OCI-LY3 (cell line): Measurements from ENCODE around the gene LIN7C.

Experiments
- H2AFZ ChIP-seq: fragments of 200-600, 300-600 bp; shearing (Covaris generic); 2 replicates; pipeline ENCODE4 v1.6.0; 2014; ENCODE audit warnings: antibody characterized with exemption, low read depth, low read length
- H3K27ac ChIP-seq: fragments of 200-600, 300-600 bp; sonication (generic); 2 replicates; pipeline ENCODE4 v1.5.1; 2014; ENCODE audit warnings: mild to moderate bottlenecking, low read length, moderate library complexity, mixed read lengths
- H3K27me3 ChIP-seq: fragments of 200-600, 300-600 bp; sonication (generic); 2 replicates; pipeline ENCODE4 v1.6.1; 2014; ENCODE audit warnings: low read depth, low read length, mixed read lengths
- H3K36me3 ChIP-seq: fragments of 200-600, 300-600 bp; sonication (generic); replicated peaks from 2 replicates; pipeline ENCODE3; 2014; ENCODE audit warnings: low read depth, low read length, mixed read lengths
- H3K4me1 ChIP-seq: fragments of 300-600, 200-600 bp; sonication (generic); 2 replicates; pipeline ENCODE4 v1.6.1; 2014; ENCODE audit warnings: low read length, mixed read lengths
- H3K4me2 ChIP-seq: fragments of 200-600, 300-600 bp; sonication (generic); 2 replicates; pipeline ENCODE4 v1.6.1; 2014; ENCODE audit warnings: low read length, mixed read lengths
- H3K4me3 ChIP-seq: fragments of 300-600, 200-600 bp; sonication (generic); 2 replicates; pipeline ENCODE4 v1.5.1; 2014; ENCODE audit warnings: antibody characterized with exemption, mild to moderate bottlenecking, low read length, moderate library complexity
- H3K79me2 ChIP-seq: fragments of 300-600, 200-600 bp; shearing (Covaris generic); 2 replicates; pipeline ENCODE4 v1.6.1; 2014; ENCODE audit warnings: mild to moderate bottlenecking, low read length, mixed read lengths
- H3K9ac ChIP-seq: fragments of 300-600, 200-600 bp; shearing (Covaris generic); 2 replicates; pipeline ENCODE4 v1.6.0; 2014; ENCODE audit warnings: mild to moderate bottlenecking, low read length, moderate library complexity
- H3K9me3 ChIP-seq: fragments of 200-600, 300-600 bp; shearing (Covaris generic); 2 replicates; pipeline ENCODE4 v1.6.1; 2014; ENCODE audit warnings: low read length, mixed read lengths; ENCODE audit not compliant: insufficient read depth
- H4K20me1 ChIP-seq: fragments of 200-600, 300-600 bp; sonication (generic); 2 replicates; pipeline ENCODE4 v1.6.1; 2016; ENCODE audit warnings: low read length, mixed read lengths; ENCODE audit not compliant: insufficient read depth
- CTCF ChIP-seq: fragments of 200-600, 300-600 bp; sonication (generic); IDR thresholded peaks from 2 replicates; pipeline ENCODE4 v1.5.1; 2014; ENCODE audit warnings: antibody characterized with exemption, low read length, low read depth
- EZH2phosphoT487 ChIP-seq: fragments of 200-600 bp; shearing (Covaris generic); IDR thresholded peaks from 2 replicates; pipeline ENCODE4 v1.6.1; 2018; ENCODE audit warnings: antibody characterized with exemption, mixed run types, low read depth

The LIN7C gene

DNA sequence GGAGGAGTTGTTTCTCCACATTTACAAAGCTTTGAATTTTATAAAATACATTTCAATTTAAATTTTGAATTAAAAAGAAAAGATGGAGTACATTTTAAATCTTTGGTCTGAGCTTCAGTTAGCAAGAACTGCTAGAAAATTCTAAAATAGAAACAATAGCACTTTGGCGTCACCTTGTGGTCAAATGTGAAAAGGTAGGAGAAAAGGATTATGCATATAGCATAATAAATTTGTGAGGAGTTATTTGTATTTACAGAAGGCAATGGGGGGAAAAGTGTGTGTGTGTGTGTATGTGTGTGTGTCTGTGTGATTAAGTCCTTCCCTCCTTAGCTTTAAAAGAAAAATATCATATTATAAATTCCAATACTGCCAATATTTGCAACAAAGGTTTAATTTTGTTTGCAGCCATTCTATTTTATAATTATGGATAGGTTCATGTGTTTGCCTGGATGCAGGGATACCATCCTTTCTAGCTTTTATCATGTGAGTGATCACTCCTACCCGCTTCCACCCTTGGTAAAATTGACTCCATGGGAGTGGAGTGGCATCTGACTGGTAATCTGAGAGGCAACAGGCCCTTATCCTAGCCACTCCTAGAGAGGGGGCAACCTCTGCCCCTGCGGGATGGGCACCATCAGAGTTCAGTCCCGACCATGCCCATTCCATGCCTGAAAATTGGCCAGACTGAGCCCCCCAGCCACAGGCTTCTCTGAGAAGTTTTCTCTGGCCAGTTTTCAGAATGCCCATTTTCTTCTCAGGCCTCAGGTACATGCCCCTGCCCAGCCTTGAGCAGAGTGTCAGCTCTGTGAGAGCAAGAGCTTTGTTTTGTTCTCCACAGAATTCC, 20.4 kb downstream of the LIN7C start:
- H3K9ac ChIP-seq, result no peak overlapping the region
- no peaks in the 10 kb centered on the region for H3K27me3 ChIP-seq
- no peaks in the 10 kb centered on the region for H3K4me1 ChIP-seq
- TF ChIP-seq CTCF (peak; percentile 89), EZH2phosphoT487 (no peak)
- H3K79me2 ChIP-seq, result no peaks in the 10 kb centered on the region
- H3K27ac ChIP-seq, result no peak overlapping the region
- H2AFZ ChIP-seq, result no peak overlapping the region
- no peak overlapping the region for H3K4me3 ChIP-seq
- H3K4me2 ChIP-seq, result no peak overlapping the region
- H3K9me3 ChIP-seq, result no peaks in the 10 kb centered on the region
- H4K20me1 ChIP-seq, result 0 out of 2 replicates have a peak, but pooled peaks cover 3% of the 10 kb centered on the region
- H3K36me3 ChIP-seq, result peaks cover 3% of the 10 kb centered on the region

GRCh38 chr11:27482793-27483192, 23.8 kb downstream of the LIN7C start:
- Histone ChIP-seq H3K4me1 (no peaks in the 10 kb centered on the region), H3K4me3 (no peak overlapping the region), H2AFZ (no peak overlapping the region), H3K9me3 (no peaks in the 10 kb centered on the region), H3K4me2 (no peak overlapping the region), H3K36me3 (no peaks in the 10 kb centered on the region), H3K9ac (no peak overlapping the region), H3K27me3 (no peaks in the 10 kb centered on the region), H4K20me1 (0 out of 2 replicates have a peak, but pooled peaks cover 3% of the 10 kb centered on the region), H3K27ac (no peak overlapping the region), H3K79me2 (no peaks in the 10 kb centered on the region)
- TF ChIP-seq EZH2phosphoT487, result no peak
- TF ChIP-seq CTCF, result no peak

GRCh38 chr11:27481992-27482391, 24.6 kb downstream of the LIN7C start:
- no peaks in the 10 kb centered on the region for H3K9me3 ChIP-seq
- no peaks in the 10 kb centered on the region for H3K79me2 ChIP-seq
- H3K27ac ChIP-seq, result no peak overlapping the region
- H4K20me1 ChIP-seq, result 0 out of 2 replicates have a peak, but pooled peaks cover 3% of the 10 kb centered on the region
- no peaks in the 10 kb centered on the region for H3K27me3 ChIP-seq
- H3K36me3 ChIP-seq, result no peaks in the 10 kb centered on the region
- H3K4me3 ChIP-seq, result no peak overlapping the region
- no peak overlapping the region for H3K9ac ChIP-seq
- no peak overlapping the region for H3K4me2 ChIP-seq
- no peaks in the 10 kb centered on the region for H3K4me1 ChIP-seq
- TF ChIP-seq CTCF, result no peak
- no peak for TF ChIP-seq EZH2phosphoT487
- no peak overlapping the region for H2AFZ ChIP-seq

DNA sequence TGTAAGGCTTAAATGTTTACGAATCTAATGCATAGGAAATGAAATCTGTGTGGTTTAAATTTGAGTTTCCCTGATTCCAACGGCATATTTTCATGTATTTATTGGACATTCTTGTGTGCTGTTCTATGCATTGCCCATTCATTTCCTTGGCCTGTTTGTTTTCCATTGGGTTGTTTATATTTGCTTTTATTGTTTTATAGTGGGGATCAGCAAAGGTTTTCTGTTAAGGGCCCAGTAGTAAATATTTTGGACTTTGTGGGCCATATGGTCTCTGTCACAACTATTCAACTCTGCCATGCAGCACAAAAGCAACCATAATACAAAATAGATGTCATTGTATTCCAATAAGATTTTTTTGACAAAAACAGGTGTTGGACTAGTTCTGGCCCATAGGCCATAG, 28.7 kb downstream of the LIN7C start:
- H3K9ac ChIP-seq, result no peak overlapping the region
- no peak overlapping the region for H3K4me3 ChIP-seq
- H3K27ac ChIP-seq, result no peak overlapping the region

More for the DNA sequence above, 28.7 kb downstream of the LIN7C start:
- Histone ChIP-seq H3K4me1 (no peaks in the 10 kb centered on the region), H4K20me1 (no peaks in the 10 kb centered on the region), H3K79me2 (no peaks in the 10 kb centered on the region), H3K4me2 (no peak overlapping the region), H3K27me3 (peaks cover 4% of the 10 kb centered on the region; the same call in 1 of the 2 replicates), H3K36me3 (no peaks in the 10 kb centered on the region), H3K9me3 (no peaks in the 10 kb centered on the region), H2AFZ (no peak overlapping the region)
- TF ChIP-seq CTCF (no peak), EZH2phosphoT487 (no peak)
